NCI-H1436 treated with DMSO at 0.1 percent for 48 hours (cell line): Measurements from ENCODE around the gene PGF.
"Not testable (repeated sequence)": the region's sequence is repeated elsewhere in the genome, so short reads cannot be mapped to it uniquely, and the experiment has no call there.

Experiments used
- DNase-seq: peaks from one replicate; lab custom pipeline; 2025; lab: John Stamatoyannopoulos, UW

Gene PGF

GRCh38 chr14:74942181-74942580 is 13.2 kb downstream of the PGF start:
- no peak for DNase-seq

- no peak for DNase-seq
Observed at GRCh38 chr14:74941676-74942097, 13.7 kb downstream of the PGF start.

- no peak for DNase-seq
Observed at GRCh38 chr14:74940956-74941565, 14.3 kb downstream of the PGF start.

- no peak for DNase-seq
Observed at GRCh38 chr14:74938531-74939495, 16.6 kb downstream of the PGF start.

DNA sequence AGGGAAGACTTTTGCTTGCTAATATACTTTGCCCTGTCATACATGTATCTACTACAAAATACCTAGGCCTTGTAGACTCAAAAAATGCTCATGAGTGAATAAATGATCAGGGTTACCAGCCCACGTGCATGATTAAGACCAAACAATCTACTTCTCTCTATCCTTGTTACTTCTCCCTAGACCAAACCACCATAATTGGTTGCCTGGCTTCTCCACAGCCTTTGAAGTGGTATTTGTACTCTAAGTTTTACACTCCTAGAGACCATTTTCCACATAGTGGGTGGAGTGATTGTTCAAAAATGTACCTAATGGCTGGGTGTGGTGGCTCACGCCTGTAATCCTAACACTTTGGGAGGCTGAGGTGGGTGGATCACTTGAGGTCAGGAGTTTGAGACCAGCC is 18.2 kb downstream of the PGF start:
- no peak for DNase-seq

GRCh38 chr14:74936731-74937130 is 18.7 kb downstream of the PGF start:
- no peak for DNase-seq

- DNase-seq, result no peak
Observed at GRCh38 chr14:74936151-74936550, 19.2 kb downstream of the PGF start.

- DNase-seq, result no peak
Observed at GRCh38 chr14:74935360-74935680, 20.1 kb downstream of the PGF start.

DNA sequence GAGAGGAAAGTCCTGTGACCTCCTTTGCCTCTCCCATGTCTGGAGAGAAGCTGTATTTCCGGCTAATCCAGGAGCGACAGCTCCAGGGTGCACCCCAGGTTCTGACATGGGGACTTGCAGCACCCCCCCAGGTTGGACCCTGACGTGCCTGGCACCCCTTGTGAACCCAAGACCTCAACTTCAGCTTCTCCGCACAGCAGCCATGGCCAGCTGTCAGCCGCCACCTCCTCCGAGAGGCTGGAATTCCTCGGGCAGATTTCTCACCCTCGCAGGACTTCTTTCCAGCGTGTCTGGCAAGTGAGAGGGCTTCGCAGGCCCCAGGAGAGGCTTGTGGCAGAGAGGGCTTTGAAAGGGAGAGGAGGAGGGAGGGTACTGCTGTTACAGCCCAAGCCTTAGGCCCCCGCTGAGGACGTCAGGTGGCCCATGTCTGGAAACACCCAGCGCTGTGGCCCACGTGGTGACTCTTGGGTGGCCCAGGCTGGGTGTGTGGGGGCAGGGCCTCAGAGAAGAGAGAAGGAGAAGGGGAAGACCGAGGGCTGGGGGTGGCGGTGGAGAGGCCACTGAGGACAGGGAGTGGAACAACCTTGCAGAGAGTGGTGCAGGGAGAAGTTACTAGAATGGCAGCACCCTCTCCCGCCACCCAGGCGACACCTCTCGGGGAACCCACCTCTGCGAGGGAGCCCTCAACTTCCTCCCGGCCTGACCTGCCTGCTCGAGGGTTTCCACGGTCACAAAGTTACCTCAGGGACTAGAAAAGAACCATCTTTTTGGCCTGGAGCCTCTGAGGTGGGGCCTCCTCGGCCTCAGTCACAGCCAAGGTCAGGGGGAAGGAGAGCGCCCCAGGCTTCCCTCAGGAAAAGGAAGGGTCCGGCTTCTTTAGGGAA is 20.7 kb downstream of the PGF start:
- DNase-seq, result no peak

DNA sequence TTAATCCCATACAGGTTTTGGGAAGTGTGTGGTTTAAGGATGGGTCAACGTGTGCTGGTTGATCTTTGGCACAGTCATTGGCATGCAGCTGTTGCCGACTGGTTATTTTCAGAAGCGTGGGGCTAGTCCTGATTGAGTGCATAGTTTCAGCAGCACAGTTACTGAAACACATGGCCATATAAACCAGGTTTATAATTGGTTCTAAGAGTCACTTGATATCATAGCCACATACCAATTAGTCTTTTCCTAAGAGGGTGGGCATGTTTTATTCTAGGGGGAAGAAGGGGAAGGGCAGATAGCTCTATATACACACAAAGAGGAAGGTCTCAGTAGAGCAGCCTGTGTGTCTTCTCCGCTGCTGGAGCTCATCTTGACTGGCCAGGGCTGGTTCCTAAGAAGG is 21.4 kb downstream of the PGF start:
- DNase-seq, result no peak

GRCh38 chr14:74932936-74933335 is 22.5 kb downstream of the PGF start:
- not testable (repeated sequence) for DNase-seq

GRCh38 chr14:74932401-74932901 is 22.9 kb downstream of the PGF start:
- no peak for DNase-seq

DNA sequence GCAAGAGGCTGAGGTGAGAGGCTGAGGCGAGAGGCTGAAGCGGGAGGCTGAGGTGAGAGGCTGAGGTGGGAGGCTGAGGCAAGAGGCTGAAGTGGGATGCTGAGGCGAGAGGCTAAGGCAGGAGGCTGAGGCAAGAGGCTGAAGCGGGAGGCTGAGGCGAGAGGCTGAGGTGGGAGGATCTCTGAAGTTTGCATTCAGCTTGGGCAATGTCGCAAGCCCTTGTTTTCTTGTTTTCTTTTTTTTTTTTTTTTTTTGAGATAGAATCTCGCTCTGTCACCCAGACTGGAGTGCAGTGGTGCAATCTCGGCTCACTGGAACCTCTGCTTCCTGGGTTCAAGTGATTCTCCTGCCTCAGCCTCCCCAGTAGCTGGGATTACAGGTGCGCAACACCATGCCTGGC is 23.7 kb downstream of the PGF start:
- DNase-seq, result not testable (repeated sequence)

DNA sequence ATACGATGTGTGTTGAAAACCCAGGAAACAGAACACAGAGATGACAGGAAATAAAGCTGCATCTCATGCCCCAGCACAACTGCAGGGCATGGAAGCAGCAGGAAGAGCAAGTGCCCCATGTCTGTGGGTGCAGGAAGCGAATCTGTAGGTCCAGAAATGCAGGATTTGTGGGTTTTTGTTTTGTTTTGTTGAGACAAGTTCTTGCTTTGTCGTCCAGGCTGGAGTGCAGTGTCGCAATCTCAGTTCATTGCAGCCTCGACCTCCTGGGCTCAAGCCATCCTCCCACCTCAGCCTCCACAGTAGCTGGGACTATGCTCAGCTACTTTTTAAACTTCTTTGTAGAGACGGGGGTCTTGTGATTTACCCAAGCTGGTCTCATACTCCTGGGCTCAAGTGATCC is 26.2 kb downstream of the PGF start:
- no peak for DNase-seq

- no peak for DNase-seq
Observed at GRCh38 chr14:74927225-74927624, 28.2 kb downstream of the PGF start.

- no peak for DNase-seq
Observed at GRCh38 chr14:74924061-74924460, 31.3 kb downstream of the PGF start.

- peak; percentile 65 for DNase-seq
Observed at GRCh38 chr14:74922752-74923401, 32.5 kb downstream of the PGF start, which contains the start of gene RPS6KL1. Gene RPS6KL1, minus strand, starts transcription at chr14:74923260. Its CDS starts 1,719 bp downstream, at chr14:74921541.

GRCh38 chr14:74921987-74922751 is 33.2 kb downstream of the PGF start:
- DNase-seq, result no peak

- no peak for DNase-seq
Observed at GRCh38 chr14:74921053-74921620, 34.3 kb downstream of the PGF start.

GRCh38 chr14:74920281-74920680 is 35.1 kb downstream of the PGF start:
- DNase-seq, result no peak
